Prostate gland (tissue), 2 donors: Measurements from ENCODE around the gene TBC1D9B.

Experiments used
- POLR2A ChIP-seq: fragments of 450-650 bp; IDR thresholded peaks from one replicate; pipeline ENCODE4 v1.6.1; 2016; ENCODE audit warnings: antibody characterized with exemption, mild to moderate bottlenecking
- TF ChIP-seq, protein P1 (sequence below), 4 experiments: fragments of 200-600 bp in 2 of 4; fragments of 450-650 bp in 2 of 4; sonication (generic) in 2 of 4; IDR thresholded peaks; 1 replicate in 3 of 4; 2 replicates in 1 of 4; pipeline ENCODE4 v1.5.1; 2016 to 2019; ENCODE audit warnings: antibody characterized with exemption in 4 of 4, mild to moderate bottlenecking in 2 of 4, moderate library complexity in 2 of 4

DNA sequence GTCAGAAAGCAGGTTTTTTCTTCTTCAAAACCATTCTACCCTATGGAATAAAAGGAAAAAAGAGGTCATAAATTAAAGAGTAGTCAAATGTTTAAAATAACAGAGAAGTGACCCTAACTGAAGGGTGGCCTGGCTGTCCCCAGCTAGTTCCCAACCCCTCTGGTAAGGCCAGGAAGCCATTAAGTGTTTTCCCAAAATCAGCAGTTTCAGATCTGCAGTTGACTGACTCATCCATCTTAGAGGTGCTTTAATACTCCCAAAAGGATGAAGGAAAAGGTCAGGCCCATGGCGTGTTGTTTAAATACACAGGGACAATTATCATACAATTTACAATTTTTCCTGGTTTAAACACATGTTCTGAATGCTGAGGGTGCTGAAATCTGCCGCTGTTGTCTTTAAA lies 47.9 kb upstream of the TBC1D9B start:
- TF ChIP-seq, protein P1, sequence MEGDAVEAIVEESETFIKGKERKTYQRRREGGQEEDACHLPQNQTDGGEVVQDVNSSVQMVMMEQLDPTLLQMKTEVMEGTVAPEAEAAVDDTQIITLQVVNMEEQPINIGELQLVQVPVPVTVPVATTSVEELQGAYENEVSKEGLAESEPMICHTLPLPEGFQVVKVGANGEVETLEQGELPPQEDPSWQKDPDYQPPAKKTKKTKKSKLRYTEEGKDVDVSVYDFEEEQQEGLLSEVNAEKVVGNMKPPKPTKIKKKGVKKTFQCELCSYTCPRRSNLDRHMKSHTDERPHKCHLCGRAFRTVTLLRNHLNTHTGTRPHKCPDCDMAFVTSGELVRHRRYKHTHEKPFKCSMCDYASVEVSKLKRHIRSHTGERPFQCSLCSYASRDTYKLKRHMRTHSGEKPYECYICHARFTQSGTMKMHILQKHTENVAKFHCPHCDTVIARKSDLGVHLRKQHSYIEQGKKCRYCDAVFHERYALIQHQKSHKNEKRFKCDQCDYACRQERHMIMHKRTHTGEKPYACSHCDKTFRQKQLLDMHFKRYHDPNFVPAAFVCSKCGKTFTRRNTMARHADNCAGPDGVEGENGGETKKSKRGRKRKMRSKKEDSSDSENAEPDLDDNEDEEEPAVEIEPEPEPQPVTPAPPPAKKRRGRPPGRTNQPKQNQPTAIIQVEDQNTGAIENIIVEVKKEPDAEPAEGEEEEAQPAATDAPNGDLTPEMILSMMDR (IDR thresholded peaks at IDR 0.05): no peak
- no peak for TF ChIP-seq POLR2A
